HS-5 (cell line): Measurements from ENCODE around the gene SLC18A3.

Experiments used
- DNase-seq: peaks from one replicate; pipeline ENCODE4 v3.0.0-alpha.2; 2012; ENCODE audit warnings: low read depth

The SLC18A3 gene

GRCh38 chr10:49651917-49652316, 41.8 kb downstream of the SLC18A3 start:
- DNase-seq, result no peak

GRCh38 chr10:49652421-49653272, 42.5 kb downstream of the SLC18A3 start:
- DNase-seq, result no peak

- DNase-seq, result no peak
Measured at GRCh38 chr10:49653273-49653929, 43.3 kb downstream of the SLC18A3 start.

GRCh38 chr10:49654036-49654693, 44.1 kb downstream of the SLC18A3 start:
- no peak for DNase-seq

GRCh38 chr10:49655099-49655498, 45.0 kb downstream of the SLC18A3 start:
- no peak for DNase-seq

- DNase-seq, result no peak
Measured at GRCh38 chr10:49656845-49657493, 46.9 kb downstream of the SLC18A3 start.

GRCh38 chr10:49657606-49658005, 47.5 kb downstream of the SLC18A3 start:
- DNase-seq, result no peak

- no peak for DNase-seq
Measured at GRCh38 chr10:49661140-49661856, 51.2 kb downstream of the SLC18A3 start.
